Right lobe of liver (tissue), 6 donors: ENCODE data around the gene KANSL2. TPM values are rescaled to one million over a fixed set of nuclear protein-coding genes. Genes with fewer than 3 reads are reported as not detected.
"Not testable (repeated sequence)": the region's sequence is repeated elsewhere in the genome, so short reads cannot be mapped to it uniquely, and the experiment has no call there.

ENCODE experiments used
- ATAC-seq, 4 donors: fragments of 200-7000 bp; cut with Tn5 transposase; one replicate each; pipeline ENCODE4 v1.9.1; 2020; ENCODE audit warnings: mild to moderate bottlenecking in 4 of 4, moderate library complexity in 4 of 4
- DNase-seq, 3 donors: peaks; one replicate each; pipeline ENCODE4 v3.0.0-alpha.2; 2020
- H3K27ac ChIP-seq, 3 donors: fragments of 200-600 bp; one replicate each; pipeline ENCODE4 v1.8.0; 2022
- H3K27me3 ChIP-seq, 2 donors: fragments of 200-600 bp; one replicate each; pipeline ENCODE4 v1.8.0; 2022
- H3K36me3 ChIP-seq, 4 donors: fragments of 200-600 bp; sonication (generic) in 1 of 4; one replicate each; pipeline versions ENCODE4 v1.5.1 to v1.8.0; 2017 to 2022; ENCODE audit warnings: control low read depth in 1 of 4
- H3K4me1 ChIP-seq, 4 donors: fragments of 200-600 bp; sonication (generic) in 1 of 4; one replicate each; pipeline versions ENCODE4 v1.5.1 to v1.8.0; 2017 to 2022; ENCODE audit warnings: control low read depth in 1 of 4
- H3K4me3 ChIP-seq, 3 donors: fragments of 200-600 bp; one replicate each; pipeline ENCODE4 v1.8.0; 2022
- H3K9me3 ChIP-seq, 4 donors: fragments of 200-600 bp; sonication (generic) in 1 of 4; one replicate each; pipeline versions ENCODE4 v1.5.1 to v1.8.0; 2017 to 2022; ENCODE audit warnings: control low read depth in 1 of 4
- POLR2A ChIP-seq: fragments of 450-650 bp; IDR thresholded peaks from one replicate; pipeline ENCODE4 v1.6.1; 2017; ENCODE audit warnings: antibody characterized with exemption, mild to moderate bottlenecking
- WGBS: methylation state at CpG from one replicate; pipeline ENCODE4 v1.1.6; 2018; ENCODE audit warnings: low coverage, low lambda C conversion rate; ENCODE audit not compliant: insufficient coverage; ENCODE audit errors: missing lambda C conversion rate; 5-methylcytosine and 5-hydroxymethylcytosine counted together
- intact Hi-C, 2 donors: fragments of 100-400 bp; cut with DNase I; formaldehyde crosslinking; loops; one replicate each; pipeline versions ENCODE4 v1.11.2 to v1.14.1; 2022
- total RNA-seq, 6 experiments: library from RNA; depleted of rRNA in 2 of 6; stranded (reverse); fragments of >200 nt in 2 of 6; fragmentation: NEBNext Ultra II Directional in 3 of 6; extraction: Animal tissue kit (Norgen Biotek cat#: 25700) in 3 of 6; gene quantifications; one replicate each; pipeline versions ENCODE4 v1.1.0 to v1.2.4, GENCODE V29; 2016 to 2023
- TF ChIP-seq, protein P1 (sequence below), 4 donors: fragments of 200-600 bp in 3 of 4; fragments of 450-650 bp in 1 of 4; IDR thresholded peaks; one replicate each; pipeline versions ENCODE4 v1.5.1 to v1.8.0; 2016 to 2022; ENCODE audit warnings: antibody characterized with exemption in 4 of 4, mild to moderate bottlenecking in 2 of 4
- donor health status: DM: no; HTN: yes; CAD: no.
- donor health status: DM: no; HTN: no; CAD: no.
- donor health status: DM: no; HTN: no; CAD: no.
- donor health status: DM: no; HTN: yes; CAD: no.
- donor health status: DM: no; HTN: yes; CAD: no.

Gene KANSL2
- total RNA-seq, 6 experiments from 2014 or later: 6.4 to 24.3 (median 12.0) TPM

- WGBS: 95% methylated on average over 13 of the region's 14 CpGs
- Histone ChIP-seq H3K27ac (no peak overlapping the region), H3K4me1 (no peaks in the 10 kb centered on the region), H3K36me3 (peaks cover 8 to 91% (median 58%) of the 10 kb centered on the region in 4 donors), H3K4me3 (no peak overlapping the region), H3K27me3 (no peaks in the 10 kb centered on the region), H3K9me3 (no peaks in the 10 kb centered on the region)
- ATAC-seq: no peak
- TF ChIP-seq, protein P1, sequence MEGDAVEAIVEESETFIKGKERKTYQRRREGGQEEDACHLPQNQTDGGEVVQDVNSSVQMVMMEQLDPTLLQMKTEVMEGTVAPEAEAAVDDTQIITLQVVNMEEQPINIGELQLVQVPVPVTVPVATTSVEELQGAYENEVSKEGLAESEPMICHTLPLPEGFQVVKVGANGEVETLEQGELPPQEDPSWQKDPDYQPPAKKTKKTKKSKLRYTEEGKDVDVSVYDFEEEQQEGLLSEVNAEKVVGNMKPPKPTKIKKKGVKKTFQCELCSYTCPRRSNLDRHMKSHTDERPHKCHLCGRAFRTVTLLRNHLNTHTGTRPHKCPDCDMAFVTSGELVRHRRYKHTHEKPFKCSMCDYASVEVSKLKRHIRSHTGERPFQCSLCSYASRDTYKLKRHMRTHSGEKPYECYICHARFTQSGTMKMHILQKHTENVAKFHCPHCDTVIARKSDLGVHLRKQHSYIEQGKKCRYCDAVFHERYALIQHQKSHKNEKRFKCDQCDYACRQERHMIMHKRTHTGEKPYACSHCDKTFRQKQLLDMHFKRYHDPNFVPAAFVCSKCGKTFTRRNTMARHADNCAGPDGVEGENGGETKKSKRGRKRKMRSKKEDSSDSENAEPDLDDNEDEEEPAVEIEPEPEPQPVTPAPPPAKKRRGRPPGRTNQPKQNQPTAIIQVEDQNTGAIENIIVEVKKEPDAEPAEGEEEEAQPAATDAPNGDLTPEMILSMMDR (IDR thresholded peaks at IDR 0.05): no peak
- TF ChIP-seq POLR2A: no peak
- no peak for DNase-seq
- intact Hi-C loops: no loop called here
These were observed 13.0 kb downstream of the KANSL2 start for GRCh38 chr12:48668996-48669395.

DNA sequence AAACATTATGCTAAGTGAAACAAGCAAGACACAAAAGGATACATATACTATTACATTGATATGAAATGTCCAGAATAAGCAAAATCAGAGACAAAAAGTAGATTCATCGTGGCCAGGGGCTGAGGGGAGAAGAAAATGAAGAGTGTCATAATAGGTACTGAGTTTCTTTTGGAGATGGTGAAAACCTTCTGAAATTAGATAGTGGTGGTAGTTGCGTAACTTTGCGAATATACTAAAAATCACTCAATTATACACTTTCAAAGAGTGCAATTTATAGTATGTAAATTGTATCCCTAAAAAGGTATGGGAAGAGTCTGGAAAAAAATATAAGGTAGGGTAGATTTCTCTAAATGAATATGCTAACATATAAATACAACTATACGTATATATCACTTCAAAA lies 22.2 kb downstream of the KANSL2 start:
- H3K9me3 ChIP-seq: no peaks in the 10 kb centered on the region
- no peak overlapping the region for H3K27ac ChIP-seq
- ATAC-seq: no peak
- no peaks in the 10 kb centered on the region for H3K4me1 ChIP-seq
- H3K36me3 ChIP-seq: peaks cover 0 to 77% (median 34%) of the 10 kb centered on the region in 4 donors
- intact Hi-C loops: no loop called here
- no peak overlapping the region for H3K4me3 ChIP-seq
- TF ChIP-seq, protein P1 (IDR thresholded peaks at IDR 0.05): no peak
- no peak for TF ChIP-seq POLR2A
- H3K27me3 ChIP-seq: no peaks in the 10 kb centered on the region
- 85% methylated on average over 4 of the region's 4 CpGs for WGBS
- no peak for DNase-seq

DNA sequence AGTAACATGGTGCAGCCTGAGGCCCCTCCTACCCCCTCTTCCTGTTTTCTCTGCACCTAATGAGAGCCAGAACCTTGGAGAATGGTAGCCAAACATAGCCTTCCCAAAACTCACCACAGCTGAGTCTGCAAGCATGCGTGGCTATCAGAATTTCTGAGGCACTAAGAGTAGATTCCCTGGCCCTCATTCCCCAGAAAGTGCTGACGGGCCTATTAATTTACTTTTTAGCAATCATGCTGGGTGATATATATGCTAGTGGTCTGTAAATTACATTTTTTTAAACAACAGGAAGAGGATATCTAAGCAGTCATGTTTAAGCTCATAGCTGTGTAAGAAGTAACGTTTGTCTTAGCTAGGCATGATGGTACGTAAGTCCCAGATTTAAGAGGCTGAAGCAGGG lies 30.4 kb downstream of the KANSL2 start:
- peaks cover 0 to 61% (median 29%) of the 10 kb centered on the region in 4 donors for H3K36me3 ChIP-seq
- 58% methylated on average over 4 of the region's 4 CpGs for WGBS
- H3K4me1 ChIP-seq: no peaks in the 10 kb centered on the region
- DNase-seq (no peak), ATAC-seq (no peak)
- no peak overlapping the region for H3K4me3 ChIP-seq
- TF ChIP-seq, protein P1 (IDR thresholded peaks at IDR 0.05): no peak
- no peak for TF ChIP-seq POLR2A
- H3K27ac ChIP-seq: no peak overlapping the region
- no peaks in the 10 kb centered on the region for H3K9me3 ChIP-seq
- H3K27me3 ChIP-seq: no peaks in the 10 kb centered on the region
- intact Hi-C loops: no loop called here

DNA sequence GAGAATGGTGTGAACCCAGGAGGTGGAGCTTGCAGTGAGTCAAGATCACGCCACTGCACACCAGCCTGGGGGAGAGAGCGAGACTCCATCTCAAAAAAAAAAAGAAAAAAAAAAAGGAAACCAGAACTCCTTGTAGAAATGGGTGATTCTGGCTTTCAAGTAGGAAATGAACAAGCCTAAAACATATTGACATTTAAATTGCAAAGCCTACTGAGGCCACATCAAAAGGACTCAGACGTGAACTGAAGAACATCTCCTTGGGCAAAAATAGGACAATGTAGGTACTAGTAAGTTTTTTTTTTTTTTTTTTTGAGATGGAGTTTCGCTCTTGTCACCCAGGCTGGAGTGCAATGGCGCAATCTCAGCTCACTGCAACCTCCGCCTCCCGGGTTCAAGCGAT lies 36.7 kb downstream of the KANSL2 start:
- ATAC-seq, DNase-seq, H3K9me3 ChIP-seq, H3K4me1 ChIP-seq, H3K4me3 ChIP-seq, intact Hi-C loops, H3K27ac ChIP-seq, H3K27me3 ChIP-seq: not testable (repeated sequence)
- 97% methylated on average over 8 of the region's 8 CpGs for WGBS
- peaks cover 0 to 17% (median 5%) of the 10 kb centered on the region in 4 donors for H3K36me3 ChIP-seq

DNA sequence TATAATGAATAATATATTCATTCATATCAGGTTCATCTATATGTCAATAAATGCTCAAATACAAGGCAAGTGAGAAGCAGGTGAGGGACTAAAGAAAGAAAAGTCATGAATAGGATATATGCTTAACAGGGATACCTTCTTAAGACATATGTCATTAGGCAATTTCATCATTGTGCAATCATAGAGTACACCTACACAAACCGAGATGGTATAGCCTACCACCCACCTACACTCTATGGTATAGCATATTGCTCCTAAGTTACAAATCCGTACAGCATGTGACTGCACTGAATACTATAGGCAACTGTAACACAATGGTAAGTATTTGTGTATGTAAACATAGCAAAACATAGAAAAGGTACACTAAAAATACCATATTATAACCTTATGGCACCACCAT lies 39.0 kb downstream of the KANSL2 start:
- ATAC-seq (no peak), DNase-seq (no peak)
- Histone ChIP-seq H3K4me1 (no peaks in the 10 kb centered on the region), H3K9me3 (no peaks in the 10 kb centered on the region), H3K27ac (no peak overlapping the region), H3K27me3 (no peaks in the 10 kb centered on the region), H3K36me3 (peaks cover 0 to 8% (median 1%) of the 10 kb centered on the region in 4 donors), H3K4me3 (no peak overlapping the region)
- 90% methylated on average over 2 of the region's 2 CpGs for WGBS
- intact Hi-C loops: no loop called here
- TF ChIP-seq, protein P1 (IDR thresholded peaks at IDR 0.05): no peak
- no peak for TF ChIP-seq POLR2A

GRCh38 chr12:48641752-48642555 lies 40.1 kb downstream of the KANSL2 start:
- DNase-seq: peak in 1 of 3 donors; percentile 46
- intact Hi-C loops, H3K4me3 ChIP-seq, H3K4me1 ChIP-seq, H3K27ac ChIP-seq, H3K27me3 ChIP-seq, H3K36me3 ChIP-seq, ATAC-seq, H3K9me3 ChIP-seq: not testable (repeated sequence)
- 80% methylated on average over 2 of the region's 54 CpGs for WGBS
